Neural progenitor cell (in vitro differentiated cells): ENCODE measurements around the gene STX8. TPM values are rescaled to one million over a fixed set of nuclear protein-coding genes. Genes with fewer than 3 reads are reported as not detected.
A peak's percentile ranks its signal among the peaks of the same experiment; 100 is the strongest.

Experiments used
- DNase-seq: peaks from one replicate; pipeline ENCODE4 v3.0.0-alpha.2; 2016; ENCODE audit warnings: low spot score
- H2AFZ ChIP-seq: fragments of 200-600 bp; sonication (generic); replicated peaks from 2 replicates; pipeline ENCODE4 v1.6.1; 2016; ENCODE audit warnings: antibody characterized with exemption
- H3F3A ChIP-seq: fragments of 200-600 bp; sonication (generic); 2 replicates; pipeline ENCODE4 v1.6.1; 2016; ENCODE audit warnings: antibody characterized with exemption, low read depth
- H3K27ac ChIP-seq: fragments of 200-600 bp; sonication (generic); 2 replicates; pipeline ENCODE4 v1.5.1; 2016; ENCODE audit warnings: mild to moderate bottlenecking
- H3K27me3 ChIP-seq: fragments of 200-600 bp; sonication (generic); 2 replicates; pipeline ENCODE4 v1.6.1; 2016; ENCODE audit warnings: mild to moderate bottlenecking, moderate library complexity
- H3K36me3 ChIP-seq: fragments of 200-600 bp; sonication (generic); 2 replicates; pipeline ENCODE4 v1.5.1; 2016
- H3K4me1 ChIP-seq: fragments of 200-600 bp; sonication (generic); 2 replicates; pipeline ENCODE4 v1.6.1; 2016; ENCODE audit warnings: mixed run types
- H3K4me2 ChIP-seq: fragments of 200-600 bp; sonication (generic); 2 replicates; pipeline ENCODE4 v1.6.1; 2016
- H3K4me3 ChIP-seq: fragments of 200-600 bp; sonication (generic); 2 replicates; pipeline ENCODE4 v1.5.1; 2016
- H3K79me2 ChIP-seq: fragments of 200-600 bp; sonication (generic); 2 replicates; pipeline ENCODE4 v1.6.1; 2016; ENCODE audit warnings: low read depth
- H3K9ac ChIP-seq: fragments of 200-600 bp; sonication (generic); 2 replicates; pipeline ENCODE4 v1.6.1; 2016
- H3K9me3 ChIP-seq: fragments of 200-600 bp; sonication (generic); 2 replicates; pipeline ENCODE4 v1.5.1; 2016; ENCODE audit warnings: low read depth
- H4K20me1 ChIP-seq: fragments of 200-600 bp; sonication (generic); 2 replicates; pipeline ENCODE4 v1.6.1; 2016; ENCODE audit warnings: low read depth
- H3K27ac Mint-ChIP-seq: 3 replicates; pipeline ENCODE4 v1.8.0; 2021; ENCODE audit warnings: mixed read lengths
- H3K27me3 Mint-ChIP-seq: 2 replicates; pipeline ENCODE4 v1.8.0; 2022; ENCODE audit warnings: low read depth, mild to moderate bottlenecking, inconsistent platforms, moderate library complexity, mixed read lengths; ENCODE audit not compliant: insufficient read depth
- H3K36me3 Mint-ChIP-seq: 3 replicates; pipeline ENCODE4 v1.8.0; 2021; ENCODE audit warnings: mixed read lengths
- H3K4me1 Mint-ChIP-seq: 3 replicates; pipeline ENCODE4 v1.8.0; 2021; ENCODE audit warnings: mixed read lengths
- H3K4me3 Mint-ChIP-seq: 3 replicates; pipeline ENCODE4 v1.8.0; 2021; ENCODE audit warnings: mild to moderate bottlenecking, moderate library complexity, mixed read lengths
- H3K9me3 Mint-ChIP-seq: 3 replicates; pipeline ENCODE4 v1.8.0; 2020; ENCODE audit warnings: mixed read lengths
- EZH2 ChIP-seq: fragments of 200-600 bp; sonication (generic); IDR thresholded peaks from 2 replicates; pipeline ENCODE4 v1.6.1; 2017; ENCODE audit warnings: antibody characterized with exemption, mild to moderate bottlenecking, moderate library complexity
- EZH2phosphoT487 ChIP-seq: fragments of 200-600 bp; sonication (generic); IDR thresholded peaks from 2 replicates; pipeline ENCODE4 v1.6.1; 2017; ENCODE audit warnings: antibody characterized with exemption
- total RNA-seq: library from RNA; depleted of rRNA; stranded (reverse); fragments of >200 nt; gene quantifications from 2 replicates; pipeline ENCODE4 v1.2.3, GENCODE V29; 2015; ENCODE audit warnings: low replicate concordance
- TF ChIP-seq, protein P1 (sequence below): fragments of 200-600 bp; sonication (generic); IDR thresholded peaks from 2 replicates; pipeline ENCODE4 v1.5.1; 2017; ENCODE audit warnings: antibody characterized with exemption, mild to moderate bottlenecking

The STX8 gene
- total RNA-seq, 1 donor from 2014 or later: 79.7 TPM

- H3K27me3 ChIP-seq: no peaks in the 10 kb centered on the region
- H3K9me3 ChIP-seq: no peaks in the 10 kb centered on the region
- H3F3A ChIP-seq: peaks cover 41% of the 10 kb centered on the region
- no peaks in the 10 kb centered on the region for H3K79me2 ChIP-seq
- no peaks in the 10 kb centered on the region for H3K36me3 ChIP-seq
- no peaks in the 10 kb centered on the region for H3K9me3 Mint-ChIP-seq
- peak; percentile 21 for DNase-seq
- H4K20me1 ChIP-seq: no peaks in the 10 kb centered on the region
- no peak overlapping the region for H3K4me3 Mint-ChIP-seq
- H3K4me3 ChIP-seq: no peak overlapping the region
- H3K27ac Mint-ChIP-seq: no peak overlapping the region
- no peak overlapping the region for H3K27ac ChIP-seq
- no peaks in the 10 kb centered on the region for H3K27me3 Mint-ChIP-seq
- TF ChIP-seq EZH2: no peak
- TF ChIP-seq, protein P1, sequence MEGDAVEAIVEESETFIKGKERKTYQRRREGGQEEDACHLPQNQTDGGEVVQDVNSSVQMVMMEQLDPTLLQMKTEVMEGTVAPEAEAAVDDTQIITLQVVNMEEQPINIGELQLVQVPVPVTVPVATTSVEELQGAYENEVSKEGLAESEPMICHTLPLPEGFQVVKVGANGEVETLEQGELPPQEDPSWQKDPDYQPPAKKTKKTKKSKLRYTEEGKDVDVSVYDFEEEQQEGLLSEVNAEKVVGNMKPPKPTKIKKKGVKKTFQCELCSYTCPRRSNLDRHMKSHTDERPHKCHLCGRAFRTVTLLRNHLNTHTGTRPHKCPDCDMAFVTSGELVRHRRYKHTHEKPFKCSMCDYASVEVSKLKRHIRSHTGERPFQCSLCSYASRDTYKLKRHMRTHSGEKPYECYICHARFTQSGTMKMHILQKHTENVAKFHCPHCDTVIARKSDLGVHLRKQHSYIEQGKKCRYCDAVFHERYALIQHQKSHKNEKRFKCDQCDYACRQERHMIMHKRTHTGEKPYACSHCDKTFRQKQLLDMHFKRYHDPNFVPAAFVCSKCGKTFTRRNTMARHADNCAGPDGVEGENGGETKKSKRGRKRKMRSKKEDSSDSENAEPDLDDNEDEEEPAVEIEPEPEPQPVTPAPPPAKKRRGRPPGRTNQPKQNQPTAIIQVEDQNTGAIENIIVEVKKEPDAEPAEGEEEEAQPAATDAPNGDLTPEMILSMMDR: no peak
- TF ChIP-seq EZH2phosphoT487: no peak
- H2AFZ ChIP-seq: no peak overlapping the region
- H3K4me1 Mint-ChIP-seq: peaks cover 5% of the 10 kb centered on the region
- H3K4me2 ChIP-seq: no peak overlapping the region
- H3K4me1 ChIP-seq: peaks cover 32% of the 10 kb centered on the region
- H3K36me3 Mint-ChIP-seq: peaks cover 12% of the 10 kb centered on the region
- H3K9ac ChIP-seq: no peak overlapping the region
These were observed 38.3 kb downstream of the STX8 start for GRCh38 chr17:9537177-9537776.

DNA sequence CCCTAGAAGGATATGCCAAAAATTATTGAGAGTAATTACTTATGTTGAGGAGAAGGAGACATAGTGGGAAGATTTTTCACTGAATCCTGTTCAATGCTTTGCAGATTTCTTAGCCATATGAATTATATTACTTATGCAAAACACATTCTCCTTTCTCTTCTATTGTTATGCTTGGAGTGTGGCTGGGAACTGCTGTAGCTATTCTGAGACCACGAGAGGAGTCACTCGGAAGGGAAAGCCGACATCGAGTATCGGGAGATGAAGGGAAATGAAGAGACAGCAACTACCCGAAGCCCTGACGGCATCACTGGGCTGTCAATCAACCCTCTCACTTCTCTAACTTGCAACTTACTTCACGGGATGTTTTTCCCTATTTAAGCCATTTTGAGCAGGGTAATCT is 39.6 kb downstream of the STX8 start:
- Mint-ChIP-seq H3K4me1 (peaks cover 5% of the 10 kb centered on the region), H3K36me3 (peaks cover 12% of the 10 kb centered on the region), H3K4me3 (no peak overlapping the region), H3K9me3 (no peaks in the 10 kb centered on the region), H3K27ac (no peak overlapping the region), H3K27me3 (no peaks in the 10 kb centered on the region)
- no peaks in the 10 kb centered on the region for H3K79me2 ChIP-seq
- no peak overlapping the region for H3K27ac ChIP-seq
- no peaks in the 10 kb centered on the region for H3K36me3 ChIP-seq
- TF ChIP-seq, protein P1: no peak
- TF ChIP-seq EZH2phosphoT487 (no peak), EZH2 (no peak)
- no peaks in the 10 kb centered on the region for H3K9me3 ChIP-seq
- peaks cover 41% of the 10 kb centered on the region for H3F3A ChIP-seq
- H3K4me2 ChIP-seq: no peak overlapping the region
- no peaks in the 10 kb centered on the region for H4K20me1 ChIP-seq
- no peak for DNase-seq
- peaks cover 32% of the 10 kb centered on the region for H3K4me1 ChIP-seq
- no peak overlapping the region for H3K4me3 ChIP-seq
- H3K27me3 ChIP-seq: no peaks in the 10 kb centered on the region
- no peak overlapping the region for H2AFZ ChIP-seq
- H3K9ac ChIP-seq: no peak overlapping the region

GRCh38 chr17:9533441-9533840 is 42.2 kb downstream of the STX8 start:
- Histone ChIP-seq H2AFZ (no peak overlapping the region), H3K27me3 (no peaks in the 10 kb centered on the region), H3K9ac (no peak overlapping the region), H3K4me2 (no peak overlapping the region), H3K4me1 (peaks cover 18% of the 10 kb centered on the region), H3K36me3 (no peaks in the 10 kb centered on the region), H3F3A (peaks cover 27% of the 10 kb centered on the region), H3K79me2 (no peaks in the 10 kb centered on the region), H3K27ac (no peak overlapping the region), H4K20me1 (no peaks in the 10 kb centered on the region), H3K9me3 (no peaks in the 10 kb centered on the region), H3K4me3 (no peak overlapping the region)
- H3K4me1 Mint-ChIP-seq: no peaks in the 10 kb centered on the region
- peaks cover 6% of the 10 kb centered on the region for H3K27me3 Mint-ChIP-seq
- TF ChIP-seq EZH2phosphoT487 (no peak), EZH2 (no peak)
- TF ChIP-seq, protein P1: no peak
- no peak overlapping the region for H3K4me3 Mint-ChIP-seq
- no peak for DNase-seq
- no peaks in the 10 kb centered on the region for H3K9me3 Mint-ChIP-seq
- H3K27ac Mint-ChIP-seq: no peak overlapping the region
- H3K36me3 Mint-ChIP-seq: peaks cover 3% of the 10 kb centered on the region
